DMS79 (cell line): ENCODE measurements around the gene TMEM132D.

ENCODE experiments used
- DNase-seq: peaks from one replicate; lab custom pipeline; 2025; lab: John Stamatoyannopoulos, UW

TMEM132D gene

GRCh38 chr12:129825316-129825715, 78.5 kb downstream of the TMEM132D start:
- no peak for DNase-seq

DNA sequence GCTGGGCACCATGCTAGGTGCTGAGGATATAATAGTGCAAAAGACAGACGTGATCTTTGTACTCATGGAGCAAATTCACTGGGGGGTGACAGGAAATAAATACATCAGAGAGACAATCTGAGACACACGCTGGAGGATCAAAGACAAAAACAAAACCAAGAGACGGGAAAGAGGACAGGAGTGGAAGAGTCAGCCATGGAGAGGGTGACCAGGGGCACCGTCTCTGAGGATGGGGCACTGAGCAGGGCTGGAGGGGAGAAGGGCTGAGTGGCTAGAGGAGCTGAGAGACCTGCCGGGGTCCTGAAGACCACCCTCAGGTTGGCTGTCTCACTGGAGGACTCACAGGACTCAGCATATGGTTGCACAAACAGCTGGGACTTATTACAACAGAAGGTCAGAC, 81.9 kb downstream of the TMEM132D start:
- DNase-seq: no peak

DNA sequence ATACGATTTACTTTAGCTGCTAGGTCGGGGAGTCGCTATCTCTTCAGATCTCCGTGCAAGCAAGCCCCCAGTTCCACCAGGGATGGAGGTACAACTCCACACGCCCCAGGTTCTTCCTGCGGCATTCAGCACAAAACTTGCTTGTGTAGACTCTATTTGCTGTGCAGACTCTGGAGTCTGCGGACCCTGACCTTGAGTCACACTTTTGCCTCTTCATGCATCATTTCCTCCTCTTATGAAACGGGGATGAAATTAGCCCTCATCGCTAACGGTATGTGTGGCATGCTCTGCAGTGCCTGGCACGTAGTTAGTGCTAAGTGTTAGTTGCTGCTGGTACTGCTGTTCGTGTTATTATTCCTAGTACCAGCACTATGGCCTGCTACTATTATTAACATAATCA, 84.4 kb downstream of the TMEM132D start:
- DNase-seq: peak; percentile 7

DNA sequence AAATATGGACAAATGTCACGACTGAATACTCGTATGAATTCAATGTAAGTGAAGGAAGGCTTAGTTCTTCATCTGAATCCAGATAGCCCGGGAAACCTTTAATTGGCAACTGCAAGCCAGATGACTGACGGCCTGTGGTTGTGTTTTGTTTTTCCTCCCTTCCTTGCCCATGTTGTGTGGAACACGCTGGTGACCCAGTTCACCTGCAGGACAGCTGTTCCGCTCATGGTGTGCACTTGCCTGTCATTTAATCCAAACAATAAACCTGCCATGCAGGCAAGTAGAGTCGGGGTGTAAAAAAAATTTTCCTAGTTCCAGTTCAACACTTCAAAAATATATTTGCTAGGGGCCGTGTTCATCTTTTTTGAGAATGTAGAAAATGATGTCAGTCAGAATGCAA, 88.0 kb downstream of the TMEM132D start:
- DNase-seq: no peak

DNA sequence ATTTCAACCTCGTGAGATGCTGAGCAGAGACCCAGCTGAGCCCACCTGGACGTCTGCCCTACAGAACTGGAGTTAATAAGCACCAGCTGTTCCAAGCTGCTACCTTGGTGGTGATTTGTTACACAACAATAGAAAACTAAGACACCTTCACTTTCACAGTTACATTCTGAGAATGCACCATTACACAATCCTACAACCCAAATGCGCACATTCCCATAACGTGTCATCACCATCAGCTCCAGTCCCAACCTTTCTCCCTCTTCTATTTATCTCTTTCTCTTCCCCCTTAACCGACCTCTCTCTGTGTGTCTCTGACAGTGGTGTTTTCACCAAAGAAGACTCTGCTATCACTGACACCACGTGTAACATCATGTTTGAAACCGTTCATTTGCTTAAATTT, 91.9 kb downstream of the TMEM132D start:
- DNase-seq: no peak

GRCh38 chr12:129807136-129807535, 96.7 kb downstream of the TMEM132D start:
- DNase-seq: no peak

GRCh38 chr12:129791396-129791795, 112.4 kb downstream of the TMEM132D start:
- no peak for DNase-seq

DNA sequence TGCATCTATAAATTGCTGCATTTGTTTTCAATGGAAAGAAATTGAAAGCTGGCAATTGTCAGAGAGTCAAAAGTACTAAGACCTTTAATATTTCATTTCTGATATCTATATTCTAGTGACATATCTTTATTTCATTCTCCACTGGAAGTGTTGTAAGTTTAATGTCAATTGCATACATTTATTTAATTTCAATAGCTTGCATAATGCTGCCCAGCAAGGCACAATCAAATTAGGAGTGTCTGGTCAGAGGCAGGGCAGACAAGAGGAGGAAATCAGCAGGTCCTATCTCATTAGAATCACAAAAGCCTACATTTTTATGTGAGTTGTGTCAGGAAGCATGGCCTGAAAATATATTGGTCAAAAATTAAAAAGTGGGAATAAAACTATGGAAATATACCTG, 112.9 kb downstream of the TMEM132D start:
- no peak for DNase-seq

GRCh38 chr12:129790331-129790730, 113.5 kb downstream of the TMEM132D start:
- no peak for DNase-seq

DNA sequence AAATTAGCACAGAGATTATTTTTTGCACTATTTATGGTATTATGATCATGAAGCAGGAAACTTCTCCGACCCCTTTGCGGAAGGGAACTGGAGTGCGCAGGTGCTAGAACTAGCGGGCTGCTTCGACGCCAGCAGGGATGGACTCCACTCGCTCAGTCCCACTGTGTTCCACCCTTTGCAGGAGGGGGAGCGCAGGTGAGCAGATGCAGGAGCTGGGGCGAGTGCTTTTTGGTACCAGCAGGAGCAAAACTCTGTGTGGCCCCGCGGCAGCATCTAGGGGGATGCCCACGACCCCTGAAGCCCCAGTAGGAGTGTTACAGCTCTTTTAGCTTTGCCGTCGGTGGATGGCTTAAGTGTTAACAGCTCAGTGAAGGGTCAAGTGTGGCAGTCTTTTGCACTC, 113.9 kb downstream of the TMEM132D start:
- DNase-seq: no peak

DNA sequence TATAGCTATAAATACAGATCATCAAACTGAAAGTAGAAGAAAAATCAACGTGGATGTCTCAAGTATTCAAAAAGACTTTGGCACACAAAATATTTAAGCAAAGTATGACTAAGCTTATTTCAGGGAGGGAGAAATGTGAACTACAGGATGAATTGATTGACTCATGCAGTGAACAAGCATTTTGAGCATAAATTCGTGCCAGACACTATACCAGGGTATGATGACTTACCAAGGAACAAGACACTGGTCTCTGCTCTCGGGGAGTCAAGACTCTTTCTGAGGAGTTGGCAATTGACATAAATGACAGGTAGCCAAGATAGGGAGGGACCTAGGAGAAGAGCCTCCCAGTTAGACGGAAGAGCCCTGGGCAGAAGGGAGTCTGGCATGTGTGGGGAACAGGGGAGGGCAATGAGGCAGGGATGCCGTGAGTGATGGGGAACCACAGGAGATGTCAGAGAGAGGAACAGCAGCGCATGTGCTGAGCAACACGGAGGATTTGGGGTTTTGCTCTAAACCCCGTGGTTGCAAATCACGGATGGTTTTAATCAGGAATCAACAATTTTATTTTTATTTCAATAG, 115.2 kb downstream of the TMEM132D start:
- DNase-seq: no peak

- no peak for DNase-seq
Measured at GRCh38 chr12:129779989-129780388, 123.8 kb downstream of the TMEM132D start.

- DNase-seq: no peak
Measured at GRCh38 chr12:129779033-129779432, 124.8 kb downstream of the TMEM132D start.

- DNase-seq: no peak
Measured at GRCh38 chr12:129776977-129777667, 126.7 kb downstream of the TMEM132D start.

- DNase-seq: no peak
Measured at GRCh38 chr12:129772501-129773493, 131.0 kb downstream of the TMEM132D start.

- DNase-seq: no peak
Measured at GRCh38 chr12:129771238-129771637, 132.6 kb downstream of the TMEM132D start.

GRCh38 chr12:129765719-129766118, 138.1 kb downstream of the TMEM132D start:
- no peak for DNase-seq

- peak; percentile 50 for DNase-seq
Measured at GRCh38 chr12:129762436-129762835, 141.4 kb downstream of the TMEM132D start.

DNA sequence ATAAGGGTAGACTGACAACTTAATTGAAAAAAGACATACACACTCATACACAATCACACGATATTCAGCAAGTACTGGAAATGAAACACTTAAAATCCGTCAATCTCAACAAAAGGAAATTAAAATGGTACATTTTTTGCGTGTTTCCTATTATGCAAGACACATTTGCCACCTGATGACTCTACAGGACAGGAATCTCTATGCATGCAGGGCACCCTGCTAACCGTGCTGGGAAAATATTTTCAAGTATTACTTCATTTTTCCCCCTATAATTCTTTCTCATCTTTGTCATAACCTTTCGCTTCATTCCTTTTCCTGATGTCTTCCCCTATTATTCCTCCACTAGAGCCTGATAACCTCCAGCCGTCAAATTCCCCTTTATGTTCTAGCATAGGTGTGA, 150.2 kb downstream of the TMEM132D start:
- DNase-seq: no peak

GRCh38 chr12:129750421-129750820, 153.4 kb downstream of the TMEM132D start:
- no peak for DNase-seq

DNA sequence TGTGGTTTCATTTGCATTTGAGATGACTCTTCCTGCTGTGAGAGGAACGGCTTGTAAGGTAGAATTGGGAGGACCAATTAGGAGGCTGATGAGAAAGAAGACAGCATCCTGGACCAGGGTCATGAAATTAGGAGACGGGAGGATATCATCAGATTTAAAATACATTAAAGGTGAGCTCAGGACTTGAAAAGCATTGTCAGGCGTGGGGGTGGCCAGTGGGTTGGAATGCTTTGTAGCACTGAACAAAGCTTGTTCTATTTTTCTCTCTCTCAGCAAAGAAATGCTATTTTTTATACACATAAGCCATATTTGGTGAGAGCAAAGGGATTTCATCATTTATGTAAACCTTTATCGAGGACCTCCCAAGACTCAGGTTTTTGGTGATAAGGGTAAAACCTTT, 157.5 kb downstream of the TMEM132D start:
- no peak for DNase-seq

DNA sequence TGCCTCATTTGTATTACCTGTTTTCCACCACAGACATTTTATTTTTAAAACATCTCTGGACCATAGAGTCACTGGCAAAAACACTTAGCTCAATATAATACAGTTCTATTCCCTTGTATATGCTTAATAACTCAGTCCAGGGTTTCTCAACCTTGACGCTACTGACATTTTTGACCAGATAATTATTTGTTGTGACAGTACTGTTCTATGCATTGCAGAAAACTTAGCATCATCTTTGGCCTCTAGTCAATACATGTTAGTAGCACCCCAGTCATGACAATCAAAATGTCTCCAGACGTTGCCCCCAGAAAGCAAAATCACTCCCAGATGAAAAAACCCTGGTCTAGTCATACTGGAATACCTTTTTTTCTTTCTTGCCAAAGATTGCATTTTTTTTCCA, 174.7 kb downstream of the TMEM132D start:
- no peak for DNase-seq

GRCh38 chr12:129727100-129727499, 176.7 kb downstream of the TMEM132D start:
- DNase-seq: no peak
